Fibroblast of lung (primary cell): ENCODE results near the gene ADORA1.

Experiments used
- EZH2 ChIP-seq: IDR thresholded peaks from 2 replicates; pipeline ENCODE4 v1.5.1; 2012; ENCODE audit warnings: low read length, control low read depth, mild to moderate bottlenecking; ENCODE audit errors: missing control alignments
- TF ChIP-seq, protein P1 (sequence below), 2 donors: IDR thresholded peaks in 1 of 2; conservative IDR thresholded peaks in 1 of 2; 1 replicate in 1 of 2; 2 replicates in 1 of 2; pipeline ENCODE4 v1.5.1; 2011 to 2012; ENCODE audit warnings: low read length in 2 of 2, control low read depth in 1 of 2, inconsistent platforms in 1 of 2, low read depth in 1 of 2, mild to moderate bottlenecking in 1 of 2

DNA sequence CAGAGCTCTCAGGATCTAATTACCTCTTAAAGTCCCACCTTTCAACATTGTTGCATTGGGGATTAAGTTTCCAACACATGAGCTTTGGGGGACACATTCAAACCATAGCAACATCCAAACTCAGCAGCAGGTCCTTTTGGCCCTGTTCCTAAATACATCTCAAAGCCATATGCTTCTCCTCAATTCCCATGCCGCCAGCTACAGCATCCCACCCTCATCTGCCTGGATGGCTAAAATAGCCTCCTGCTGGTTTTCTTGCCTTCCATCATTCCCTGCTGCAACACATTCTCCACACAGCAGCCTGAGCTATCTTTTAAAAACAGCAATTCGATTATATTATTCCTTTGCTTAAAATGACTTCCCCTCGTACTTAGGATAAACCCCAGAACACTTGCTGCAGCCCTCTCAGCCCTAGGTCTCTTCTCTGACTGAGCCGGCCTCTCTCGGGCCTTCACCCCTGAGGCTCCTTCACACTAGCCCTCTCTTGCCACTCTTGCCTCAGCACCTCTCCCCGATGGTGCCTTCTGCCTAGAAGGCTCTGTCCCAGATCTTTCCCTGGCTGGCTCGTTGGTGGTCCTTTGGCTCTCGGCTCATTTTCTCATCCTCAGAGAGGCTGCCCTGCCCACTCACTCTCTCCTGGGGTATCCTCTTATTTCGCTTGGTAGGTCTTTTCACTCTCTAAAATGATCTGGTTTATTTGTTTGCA is 31.6 kb downstream of the ADORA1 start:
- TF ChIP-seq EZH2 = no peak
- TF ChIP-seq, protein P1, sequence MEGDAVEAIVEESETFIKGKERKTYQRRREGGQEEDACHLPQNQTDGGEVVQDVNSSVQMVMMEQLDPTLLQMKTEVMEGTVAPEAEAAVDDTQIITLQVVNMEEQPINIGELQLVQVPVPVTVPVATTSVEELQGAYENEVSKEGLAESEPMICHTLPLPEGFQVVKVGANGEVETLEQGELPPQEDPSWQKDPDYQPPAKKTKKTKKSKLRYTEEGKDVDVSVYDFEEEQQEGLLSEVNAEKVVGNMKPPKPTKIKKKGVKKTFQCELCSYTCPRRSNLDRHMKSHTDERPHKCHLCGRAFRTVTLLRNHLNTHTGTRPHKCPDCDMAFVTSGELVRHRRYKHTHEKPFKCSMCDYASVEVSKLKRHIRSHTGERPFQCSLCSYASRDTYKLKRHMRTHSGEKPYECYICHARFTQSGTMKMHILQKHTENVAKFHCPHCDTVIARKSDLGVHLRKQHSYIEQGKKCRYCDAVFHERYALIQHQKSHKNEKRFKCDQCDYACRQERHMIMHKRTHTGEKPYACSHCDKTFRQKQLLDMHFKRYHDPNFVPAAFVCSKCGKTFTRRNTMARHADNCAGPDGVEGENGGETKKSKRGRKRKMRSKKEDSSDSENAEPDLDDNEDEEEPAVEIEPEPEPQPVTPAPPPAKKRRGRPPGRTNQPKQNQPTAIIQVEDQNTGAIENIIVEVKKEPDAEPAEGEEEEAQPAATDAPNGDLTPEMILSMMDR (conservative IDR thresholded peaks at IDR 0.05 in 1 of 2, IDR thresholded peaks at IDR 0.05 in 1 of 2; ENCODE audit: low read depth in 1 of 2, low read length in 2 of 2) = no peak
